ENCODE data around the gene STH.

DNA sequence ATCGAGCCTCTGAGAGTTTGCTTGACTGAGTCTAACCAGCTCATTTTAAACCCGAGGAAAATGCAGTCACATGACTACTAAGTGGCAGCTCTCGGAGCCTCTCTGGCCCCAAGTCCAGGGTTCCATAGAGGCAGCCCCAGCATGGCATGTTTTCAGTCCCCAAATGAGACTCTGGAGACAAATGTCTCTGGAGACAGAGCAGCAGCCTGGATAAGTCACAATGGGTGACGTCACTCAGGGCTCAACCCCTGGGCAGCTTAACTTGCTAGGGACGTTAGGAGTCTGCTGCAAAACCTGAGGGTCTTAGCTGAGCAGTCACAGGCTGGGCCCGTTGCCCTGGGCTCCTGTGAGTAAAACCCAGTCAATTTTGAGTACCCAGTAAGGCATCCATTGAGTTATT lies 6.9 kb upstream of the STH start:
- no peak for TF ChIP-seq POLR2A (IDR thresholded peaks at IDR 0.05)
- TF ChIP-seq, protein P1, sequence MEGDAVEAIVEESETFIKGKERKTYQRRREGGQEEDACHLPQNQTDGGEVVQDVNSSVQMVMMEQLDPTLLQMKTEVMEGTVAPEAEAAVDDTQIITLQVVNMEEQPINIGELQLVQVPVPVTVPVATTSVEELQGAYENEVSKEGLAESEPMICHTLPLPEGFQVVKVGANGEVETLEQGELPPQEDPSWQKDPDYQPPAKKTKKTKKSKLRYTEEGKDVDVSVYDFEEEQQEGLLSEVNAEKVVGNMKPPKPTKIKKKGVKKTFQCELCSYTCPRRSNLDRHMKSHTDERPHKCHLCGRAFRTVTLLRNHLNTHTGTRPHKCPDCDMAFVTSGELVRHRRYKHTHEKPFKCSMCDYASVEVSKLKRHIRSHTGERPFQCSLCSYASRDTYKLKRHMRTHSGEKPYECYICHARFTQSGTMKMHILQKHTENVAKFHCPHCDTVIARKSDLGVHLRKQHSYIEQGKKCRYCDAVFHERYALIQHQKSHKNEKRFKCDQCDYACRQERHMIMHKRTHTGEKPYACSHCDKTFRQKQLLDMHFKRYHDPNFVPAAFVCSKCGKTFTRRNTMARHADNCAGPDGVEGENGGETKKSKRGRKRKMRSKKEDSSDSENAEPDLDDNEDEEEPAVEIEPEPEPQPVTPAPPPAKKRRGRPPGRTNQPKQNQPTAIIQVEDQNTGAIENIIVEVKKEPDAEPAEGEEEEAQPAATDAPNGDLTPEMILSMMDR (IDR thresholded peaks at IDR 0.05) = no peak

Measured in testis (tissue), 2 donors.